ENCODE data around the gene ATP6V1B1. TPM values are rescaled to one million over a fixed set of nuclear protein-coding genes. Genes with fewer than 3 reads are reported as not detected.

Gene ATP6V1B1
- total RNA-seq, 2 experiments from 2014 or later: not detected

- intact Hi-C loops (cut with DNase I, micrococcal nuclease): loop anchor here in 1 of 2 experiments (5.0 kb wide), 1 partner anchor 89 kb away; the partner anchor contains the start of gene NAGK
- CTCF ChIA-PET: interaction anchor here (0.6 to 5.0 kb wide), 4 partner anchors 8 to 107 kb away, joined by 3 to 33 read pairs (median 4); no protein-coding TSS in a partner anchor
- Mint-ChIP-seq H3K36me3 (ENCODE audit: low read depth) (peaks cover 3% of the 10 kb centered on the region), H3K4me3 (peak within 1 kb of the TSS; percentile 54), H3K9me3 (ENCODE audit: low read depth) (no peaks in the 10 kb centered on the region), H3K27ac (peak within 1 kb of the TSS; percentile 60), H3K4me1 (peaks cover 17% of the 10 kb centered on the region), H3K27me3 (no peaks in the 10 kb centered on the region)
- peak; percentile 37 for DNase-seq
- POLR2A ChIA-PET: no interaction called here
- ATAC-seq: peak; percentile 35
Measured at GRCh38 chr2:70978341-70979179, 42.9 kb downstream of the ATP6V1B1 start, which contains the start of gene ANKRD53. Gene ANKRD53 (plus strand): TSS chr2:70978630. CDS start chr2:70978646, 16 bp downstream.

GRCh38 chr2:70979180-70979488, 43.4 kb downstream of the ATP6V1B1 start:
- intact Hi-C loops (cut with DNase I, micrococcal nuclease): loop anchor here in 1 of 2 experiments (5.0 kb wide), 1 partner anchor 88 kb away; the partner anchor contains the start of gene NAGK
- Mint-ChIP-seq H3K4me1 (peaks cover 17% of the 10 kb centered on the region), H3K36me3 (ENCODE audit: low read depth) (peaks cover 3% of the 10 kb centered on the region), H3K27ac (no peak overlapping the region), H3K4me3 (no peak overlapping the region), H3K27me3 (no peaks in the 10 kb centered on the region), H3K9me3 (ENCODE audit: low read depth) (no peaks in the 10 kb centered on the region)
- no peak for ATAC-seq
- no peak for DNase-seq
- POLR2A ChIA-PET: no interaction called here
- CTCF ChIA-PET: interaction anchor here (5.0 kb wide), 1 partner anchor 14 kb away, joined by 33 read pairs; no protein-coding TSS in a partner anchor

- intact Hi-C loops (cut with DNase I, micrococcal nuclease): loop anchor here in 1 of 2 experiments (5.0 kb wide), 1 partner anchor 88 kb away; the partner anchor contains the start of gene NAGK
- H3K27ac Mint-ChIP-seq: no peak overlapping the region
- CTCF ChIA-PET: interaction anchor here (5.0 kb wide), 1 partner anchor 15 kb away, joined by 33 read pairs; no protein-coding TSS in a partner anchor
Measured at GRCh38 chr2:70979626-70980025, 43.9 kb downstream of the ATP6V1B1 start.

GRCh38 chr2:70981421-70981820, 45.7 kb downstream of the ATP6V1B1 start:
- H3K4me1 Mint-ChIP-seq: peaks cover 29% of the 10 kb centered on the region
- DNase-seq (no peak), ATAC-seq (no peak)
- POLR2A ChIA-PET: interaction anchor here (0.6 kb wide), 2 partner anchors 8 to 16 kb away, joined by 3 read pairs; no protein-coding TSS in a partner anchor
- CTCF ChIA-PET: interaction anchor here (1.8 to 5.0 kb wide), 3 partner anchors 17 to 33 kb away, joined by 5 to 33 read pairs (median 7); no protein-coding TSS in a partner anchor
- H3K4me3 Mint-ChIP-seq: no peak overlapping the region
- intact Hi-C loops (cut with DNase I, micrococcal nuclease): no loop called here
- no peaks in the 10 kb centered on the region for H3K9me3 Mint-ChIP-seq (ENCODE audit: low read depth)
- no peak overlapping the region for H3K27ac Mint-ChIP-seq
- no peaks in the 10 kb centered on the region for H3K27me3 Mint-ChIP-seq
- peaks cover 11% of the 10 kb centered on the region for H3K36me3 Mint-ChIP-seq (ENCODE audit: low read depth)

More at GRCh38 chr2:70979626-70980025, 43.9 kb downstream of the ATP6V1B1 start:
- DNase-seq (no peak), ATAC-seq (no peak)
- H3K4me3 Mint-ChIP-seq: no peak overlapping the region
- H3K36me3 Mint-ChIP-seq (ENCODE audit: low read depth): peaks cover 1% of the 10 kb centered on the region
- POLR2A ChIA-PET: no interaction called here
- peaks cover 21% of the 10 kb centered on the region for H3K4me1 Mint-ChIP-seq
- no peaks in the 10 kb centered on the region for H3K9me3 Mint-ChIP-seq (ENCODE audit: low read depth)
- H3K27me3 Mint-ChIP-seq: no peaks in the 10 kb centered on the region

GRCh38 chr2:70981866-70982810, 46.4 kb downstream of the ATP6V1B1 start:
- Mint-ChIP-seq H3K9me3 (ENCODE audit: low read depth) (no peaks in the 10 kb centered on the region), H3K4me3 (no peak overlapping the region), H3K27ac (no peak overlapping the region), H3K36me3 (ENCODE audit: low read depth) (peaks cover 13% of the 10 kb centered on the region), H3K27me3 (no peaks in the 10 kb centered on the region), H3K4me1 (peaks cover 22% of the 10 kb centered on the region)
- ATAC-seq (no peak), DNase-seq (peak; percentile 3)
- CTCF ChIA-PET: interaction anchor here (1.8 to 5.0 kb wide), 4 partner anchors 16 to 34 kb away, joined by 5 to 35 read pairs (median 20); no protein-coding TSS in a partner anchor
- intact Hi-C loops (cut with DNase I, micrococcal nuclease): no loop called here
- POLR2A ChIA-PET: no interaction called here

GRCh38 chr2:70982971-70983370, 47.3 kb downstream of the ATP6V1B1 start:
- Mint-ChIP-seq H3K27me3 (no peaks in the 10 kb centered on the region), H3K9me3 (ENCODE audit: low read depth) (no peaks in the 10 kb centered on the region), H3K4me1 (peaks cover 15% of the 10 kb centered on the region), H3K36me3 (ENCODE audit: low read depth) (peaks cover 13% of the 10 kb centered on the region), H3K4me3 (no peak overlapping the region), H3K27ac (no peak overlapping the region)
- no peak for ATAC-seq
- intact Hi-C loops (cut with DNase I, micrococcal nuclease): no loop called here
- POLR2A ChIA-PET: no interaction called here
- DNase-seq: no peak
- CTCF ChIA-PET: interaction anchor here (0.5 to 4.2 kb wide), 5 partner anchors 9 to 213 kb away, joined by 3 to 35 read pairs (median 7); no protein-coding TSS in a partner anchor

GRCh38 chr2:70983506-70984227, 48.0 kb downstream of the ATP6V1B1 start:
- ChIA-PET CTCF (interaction anchor here (0.5 to 4.2 kb wide), 10 partner anchors 10 to 219 kb away, joined by 3 to 35 read pairs (median 4); no protein-coding TSS in a partner anchor), POLR2A (no interaction called here)
- intact Hi-C loops (cut with DNase I, micrococcal nuclease): loop anchor here in 1 of 2 experiments (2.0 kb wide), 1 partner anchor 19 kb away; no protein-coding TSS in a partner anchor
- Mint-ChIP-seq H3K9me3 (ENCODE audit: low read depth) (no peaks in the 10 kb centered on the region), H3K27ac (no peak overlapping the region), H3K4me3 (no peak overlapping the region), H3K27me3 (no peaks in the 10 kb centered on the region), H3K4me1 (peaks cover 12% of the 10 kb centered on the region), H3K36me3 (ENCODE audit: low read depth) (peaks cover 15% of the 10 kb centered on the region)
- ATAC-seq (no peak), DNase-seq (peak; percentile 3)

GRCh38 chr2:70984228-70984575, 48.5 kb downstream of the ATP6V1B1 start:
- H3K4me3 Mint-ChIP-seq: no peak overlapping the region
- POLR2A ChIA-PET: interaction anchor here (0.6 kb wide), 1 partner anchor 13 kb away, joined by 4 read pairs; no protein-coding TSS in a partner anchor
- peaks cover 20% of the 10 kb centered on the region for H3K36me3 Mint-ChIP-seq (ENCODE audit: low read depth)
- H3K27me3 Mint-ChIP-seq: no peaks in the 10 kb centered on the region
- peaks cover 12% of the 10 kb centered on the region for H3K4me1 Mint-ChIP-seq
- CTCF ChIA-PET: interaction anchor here (0.5 to 4.2 kb wide), 18 partner anchors 8 to 619 kb away, joined by 3 to 35 read pairs (median 4); no protein-coding TSS in a partner anchor
- intact Hi-C loops (cut with DNase I, micrococcal nuclease): loop anchor here in 1 of 2 experiments (2.0 kb wide), 1 partner anchor 19 kb away; no protein-coding TSS in a partner anchor
- DNase-seq: no peak
- no peak for ATAC-seq
- H3K27ac Mint-ChIP-seq: no peak overlapping the region
- no peaks in the 10 kb centered on the region for H3K9me3 Mint-ChIP-seq (ENCODE audit: low read depth)

GRCh38 chr2:70984576-70985282, 49.0 kb downstream of the ATP6V1B1 start:
- Mint-ChIP-seq H3K4me3 (no peak overlapping the region), H3K27ac (no peak overlapping the region), H3K9me3 (ENCODE audit: low read depth) (no peaks in the 10 kb centered on the region), H3K36me3 (ENCODE audit: low read depth) (peaks cover 24% of the 10 kb centered on the region), H3K27me3 (no peaks in the 10 kb centered on the region), H3K4me1 (peaks cover 12% of the 10 kb centered on the region)
- ATAC-seq (peak; percentile 100), DNase-seq (peak; percentile 92)
- ChIA-PET POLR2A (interaction anchor here (0.6 kb wide), 1 partner anchor 12 kb away, joined by 4 read pairs; no protein-coding TSS in a partner anchor), CTCF (interaction anchor here (0.5 to 4.2 kb wide), 20 partner anchors 8 to 618 kb away, joined by 3 to 35 read pairs (median 4); no protein-coding TSS in a partner anchor)
- intact Hi-C loops (cut with DNase I, micrococcal nuclease): loop anchor here (1.0 to 2.0 kb wide), 3 partner anchors 10 to 20 kb away; partner anchors contain the start of gene TEX261 (in 2 of the 2)

Data from activated CD4-positive, alpha-beta T cell treated with anti-CD3 and anti-CD28 coated beads for 36 hours (primary cell).